Tibial nerve (tissue), 4 donors: ENCODE data around the gene PLLP. TPM values are rescaled to one million over a fixed set of nuclear protein-coding genes. Genes with fewer than 3 reads are reported as not detected.

Source experiments
- DNase-seq, 2 donors: peaks; one replicate each; pipeline ENCODE4 v3.0.0-alpha.2; 2019; ENCODE audit warnings: low spot score in 2 of 2
- H3K27ac ChIP-seq, 4 donors: fragments of 200-600 bp; sonication (generic) in 3 of 4; one replicate each; pipeline ENCODE4 v1.5.1; 2017 to 2019; ENCODE audit warnings: mild to moderate bottlenecking in 1 of 4
- H3K27me3 ChIP-seq, 2 donors: fragments of 200-600 bp; sonication (generic) in 1 of 2; one replicate each; pipeline versions ENCODE4 v1.5.1 to v1.6.0; 2017 to 2019
- H3K36me3 ChIP-seq, 3 donors: fragments of 200-600 bp; sonication (generic); one replicate each; pipeline ENCODE4 v1.5.1; 2018 to 2019
- H3K4me1 ChIP-seq, 4 donors: fragments of 200-600 bp; sonication (generic) in 3 of 4; one replicate each; pipeline ENCODE4 v1.5.1; 2017 to 2019
- H3K4me3 ChIP-seq, 4 donors: fragments of 200-600 bp; sonication (generic) in 3 of 4; one replicate each; pipeline ENCODE4 v1.5.1; 2017 to 2019; ENCODE audit warnings: mild to moderate bottlenecking in 1 of 4, moderate library complexity in 1 of 4
- H3K9me3 ChIP-seq, 4 donors: fragments of 200-600 bp; sonication (generic) in 3 of 4; one replicate each; pipeline ENCODE4 v1.5.1; 2017 to 2019
- EP300 ChIP-seq, 2 donors: sonication (generic); formaldehyde crosslinking; IDR thresholded peaks; one replicate each; pipeline ENCODE4 v1.6.1; 2017; ENCODE audit warnings: antibody characterized with exemption in 2 of 2, mild to moderate bottlenecking in 1 of 2
- POLR2A ChIP-seq, 2 donors: fragments of 450-650 bp; IDR thresholded peaks; one replicate each; pipeline ENCODE4 v1.6.1; 2017; ENCODE audit warnings: antibody characterized with exemption in 2 of 2, mild to moderate bottlenecking in 2 of 2, moderate library complexity in 2 of 2
- WGBS, 2 donors: methylation state at CpG; one replicate each; pipeline ENCODE4 v1.1.5; 2018; 5-methylcytosine and 5-hydroxymethylcytosine counted together
- total RNA-seq, 4 donors: library from RNA; depleted of rRNA; stranded (reverse); fragments of >200 nt; gene quantifications; one replicate each; pipeline ENCODE4 v1.1.0, GENCODE V29; 2016
- TF ChIP-seq, protein P1 (sequence below), 5 experiments: fragments of 200-600 bp in 3 of 5; fragments of 450-650 bp in 2 of 5; sonication (generic) in 3 of 5; IDR thresholded peaks; one replicate each; pipeline ENCODE4 v1.5.1; 2016 to 2019; ENCODE audit warnings: antibody characterized with exemption in 5 of 5, mild to moderate bottlenecking in 3 of 5, moderate library complexity in 2 of 5

Gene PLLP
- total RNA-seq, 4 donors from 2014 or later = 162 to 363 (median 321) TPM

DNA sequence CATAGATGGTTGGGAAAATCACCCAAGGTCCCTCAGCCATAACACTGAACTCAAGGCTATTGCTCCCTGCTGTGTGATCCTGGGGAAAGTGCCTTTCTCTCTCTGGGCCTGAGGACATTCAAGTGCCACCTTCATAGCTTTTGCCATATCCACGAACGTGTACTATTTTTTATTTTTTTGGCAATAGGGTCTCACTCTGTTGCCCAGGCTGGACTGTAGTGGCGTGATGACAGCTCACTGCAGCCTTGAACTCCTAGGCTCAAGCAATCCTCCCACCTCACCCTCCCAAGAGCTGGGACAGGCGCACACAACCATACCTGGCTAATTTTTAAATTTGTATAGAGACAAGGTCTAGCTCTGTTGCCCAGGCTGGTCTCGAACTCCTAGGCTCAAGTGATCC is 10.6 kb downstream of the PLLP start:
- H3K27ac ChIP-seq = peak overlapping the region in 2 of 4 donors; percentile 89 to 92
- no peaks in the 10 kb centered on the region for H3K36me3 ChIP-seq
- DNase-seq = no peak
- TF ChIP-seq POLR2A (IDR thresholded peaks at IDR 0.05) (no peak), EP300 (IDR thresholded peaks at IDR 0.05) (no peak)
- TF ChIP-seq, protein P1, sequence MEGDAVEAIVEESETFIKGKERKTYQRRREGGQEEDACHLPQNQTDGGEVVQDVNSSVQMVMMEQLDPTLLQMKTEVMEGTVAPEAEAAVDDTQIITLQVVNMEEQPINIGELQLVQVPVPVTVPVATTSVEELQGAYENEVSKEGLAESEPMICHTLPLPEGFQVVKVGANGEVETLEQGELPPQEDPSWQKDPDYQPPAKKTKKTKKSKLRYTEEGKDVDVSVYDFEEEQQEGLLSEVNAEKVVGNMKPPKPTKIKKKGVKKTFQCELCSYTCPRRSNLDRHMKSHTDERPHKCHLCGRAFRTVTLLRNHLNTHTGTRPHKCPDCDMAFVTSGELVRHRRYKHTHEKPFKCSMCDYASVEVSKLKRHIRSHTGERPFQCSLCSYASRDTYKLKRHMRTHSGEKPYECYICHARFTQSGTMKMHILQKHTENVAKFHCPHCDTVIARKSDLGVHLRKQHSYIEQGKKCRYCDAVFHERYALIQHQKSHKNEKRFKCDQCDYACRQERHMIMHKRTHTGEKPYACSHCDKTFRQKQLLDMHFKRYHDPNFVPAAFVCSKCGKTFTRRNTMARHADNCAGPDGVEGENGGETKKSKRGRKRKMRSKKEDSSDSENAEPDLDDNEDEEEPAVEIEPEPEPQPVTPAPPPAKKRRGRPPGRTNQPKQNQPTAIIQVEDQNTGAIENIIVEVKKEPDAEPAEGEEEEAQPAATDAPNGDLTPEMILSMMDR (IDR thresholded peaks at IDR 0.05) = no peak
- H3K27me3 ChIP-seq = no peaks in the 10 kb centered on the region
- 87 to 92% methylated on average over 5 of the region's 5 CpGs for WGBS, 2 donors
- H3K4me3 ChIP-seq = no peak overlapping the region
- H3K9me3 ChIP-seq = no peaks in the 10 kb centered on the region
- peaks cover 0 to 85% (median 30%) of the 10 kb centered on the region in 4 donors for H3K4me1 ChIP-seq

DNA sequence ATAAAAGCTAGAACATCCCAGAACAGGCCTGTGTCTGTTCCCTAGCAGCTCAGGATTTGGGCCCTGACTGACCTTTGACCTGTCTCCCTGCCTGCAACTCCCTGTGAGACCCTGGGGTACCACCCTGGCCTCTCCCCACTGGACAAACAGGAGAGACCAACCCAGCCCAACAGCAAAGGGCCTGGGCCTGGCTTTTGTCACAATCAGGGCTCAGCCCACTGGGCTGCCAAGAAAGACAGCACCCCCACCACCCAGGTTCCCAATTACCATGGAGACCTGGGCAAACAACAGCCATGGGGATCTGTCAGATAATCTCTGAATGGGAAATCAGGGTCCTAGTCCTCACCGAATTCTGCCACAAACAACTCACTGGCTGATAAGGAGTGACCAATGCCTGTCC is 11.1 kb downstream of the PLLP start:
- Histone ChIP-seq H3K27me3 (no peaks in the 10 kb centered on the region), H3K36me3 (no peaks in the 10 kb centered on the region), H3K4me1 (peaks cover 0 to 85% (median 34%) of the 10 kb centered on the region in 4 donors), H3K27ac (peak overlapping the region in 2 of 4 donors; percentile 89 to 92), H3K4me3 (no peak overlapping the region), H3K9me3 (no peaks in the 10 kb centered on the region)
- no peak for TF ChIP-seq POLR2A (IDR thresholded peaks at IDR 0.05)
- TF ChIP-seq EP300 (IDR thresholded peaks at IDR 0.05) = no peak
- no peak for DNase-seq
- WGBS, 2 donors = 63 to 80% methylated on average over 1 of the region's 1 CpG

- TF ChIP-seq, protein P1 (IDR thresholded peaks at IDR 0.05) = no peak
- TF ChIP-seq EP300 (IDR thresholded peaks at IDR 0.05) (no peak), POLR2A (IDR thresholded peaks at IDR 0.05) (no peak)
- Histone ChIP-seq H3K4me3 (no peak overlapping the region), H3K27me3 (no peaks in the 10 kb centered on the region), H3K36me3 (no peaks in the 10 kb centered on the region), H3K9me3 (no peaks in the 10 kb centered on the region), H3K27ac (peak overlapping the region in 2 of 4 donors; percentile 89 to 92), H3K4me1 (peaks cover 6 to 86% (median 36%) of the 10 kb centered on the region in 4 donors)
- WGBS, 2 donors = 76 to 84% methylated on average over 5 of the region's 5 CpGs
- DNase-seq = no peak
These were observed 12.5 kb downstream of the PLLP start for GRCh38 chr16:57271867-57272495.

DNA sequence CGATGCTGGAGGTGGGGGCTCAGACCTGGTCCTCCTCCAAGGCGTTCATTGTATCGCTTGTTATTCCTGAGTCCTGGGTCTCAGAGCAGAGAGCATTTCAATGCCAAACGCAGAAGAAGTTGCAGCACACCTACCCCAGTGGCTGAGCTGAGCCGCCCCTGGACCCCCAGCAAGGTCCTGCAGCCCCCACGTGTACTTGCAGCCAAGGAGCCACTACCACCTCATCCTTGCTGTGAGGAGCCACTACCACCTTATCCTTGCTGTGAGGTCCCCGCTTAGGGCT is 13.5 kb downstream of the PLLP start:
- H3K4me3 ChIP-seq = no peak overlapping the region
- no peaks in the 10 kb centered on the region for H3K27me3 ChIP-seq
- H3K36me3 ChIP-seq = no peaks in the 10 kb centered on the region
- TF ChIP-seq POLR2A (IDR thresholded peaks at IDR 0.05) = no peak
- TF ChIP-seq, protein P1 (IDR thresholded peaks at IDR 0.05) = no peak
- H3K4me1 ChIP-seq = peaks cover 6 to 86% (median 34%) of the 10 kb centered on the region in 4 donors
- no peak for DNase-seq
- H3K9me3 ChIP-seq = no peaks in the 10 kb centered on the region
- 75% methylated on average over 7 of the region's 7 CpGs for WGBS, 2 donors
- peak overlapping the region; percentile 52 to 92 (median 84) for H3K27ac ChIP-seq

DNA sequence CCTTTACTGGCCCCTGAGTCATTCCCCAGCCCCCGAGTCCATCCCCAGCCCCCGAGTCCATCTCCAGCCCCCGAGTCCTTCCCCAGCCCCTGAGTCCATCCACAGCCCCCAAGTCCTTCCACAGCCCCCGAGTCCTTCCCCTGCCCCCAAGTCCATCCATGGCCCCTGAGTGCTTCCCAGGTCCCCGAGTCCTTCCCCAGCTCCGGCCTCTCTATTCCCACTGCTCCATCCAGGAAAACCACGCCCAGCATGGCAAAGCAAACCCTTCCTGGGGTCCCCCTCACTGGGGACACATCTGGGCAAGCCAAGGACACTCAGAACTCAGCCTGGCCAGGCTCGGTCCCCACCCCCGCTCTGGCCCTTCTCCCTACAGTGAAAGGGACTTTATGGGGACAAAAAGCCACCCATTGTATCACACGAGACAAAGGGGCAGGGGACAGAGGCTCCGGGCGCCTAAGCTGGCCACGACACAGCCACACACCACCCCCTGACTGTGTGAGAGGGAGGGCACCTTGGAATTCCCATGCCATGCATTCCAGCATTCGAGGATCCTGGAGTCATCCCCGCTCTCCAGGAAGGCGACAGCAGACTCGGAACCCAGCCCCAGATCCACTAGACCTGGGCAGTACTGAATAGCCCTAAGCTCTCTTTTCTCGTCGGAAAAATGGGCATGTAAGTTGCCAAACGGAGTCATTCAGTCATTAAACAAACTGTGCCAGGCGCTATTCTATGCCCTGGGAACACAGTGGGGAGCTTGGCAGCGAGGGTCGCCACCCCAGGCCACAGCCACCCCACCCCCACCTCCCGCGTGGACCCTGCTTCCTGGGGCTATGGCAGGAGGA is 14.0 kb downstream of the PLLP start:
- no peak for DNase-seq
- H3K36me3 ChIP-seq = no peaks in the 10 kb centered on the region
- H3K27ac ChIP-seq = peak overlapping the region; percentile 52 to 92 (median 84)
- no peaks in the 10 kb centered on the region for H3K9me3 ChIP-seq
- TF ChIP-seq EP300 (IDR thresholded peaks at IDR 0.05) (peak; percentile 43 to 87), POLR2A (IDR thresholded peaks at IDR 0.05) (peak in 1 of 2 donors; percentile 18)
- TF ChIP-seq, protein P1 (IDR thresholded peaks at IDR 0.05) = no peak
- peak overlapping the region in 1 of 4 donors; percentile 5 for H3K4me3 ChIP-seq
- H3K27me3 ChIP-seq = no peaks in the 10 kb centered on the region
- peaks cover 6 to 87% (median 34%) of the 10 kb centered on the region in 4 donors for H3K4me1 ChIP-seq
- 52 to 62% methylated on average over 19 to 25 of the region's 25 CpGs for WGBS, 2 donors
